Measurements from ENCODE around the gene GFI1.
"Not testable (repeated sequence)": the region's sequence is repeated elsewhere in the genome, so short reads cannot be mapped to it uniquely, and the experiment has no call there.

Gene GFI1

DNA sequence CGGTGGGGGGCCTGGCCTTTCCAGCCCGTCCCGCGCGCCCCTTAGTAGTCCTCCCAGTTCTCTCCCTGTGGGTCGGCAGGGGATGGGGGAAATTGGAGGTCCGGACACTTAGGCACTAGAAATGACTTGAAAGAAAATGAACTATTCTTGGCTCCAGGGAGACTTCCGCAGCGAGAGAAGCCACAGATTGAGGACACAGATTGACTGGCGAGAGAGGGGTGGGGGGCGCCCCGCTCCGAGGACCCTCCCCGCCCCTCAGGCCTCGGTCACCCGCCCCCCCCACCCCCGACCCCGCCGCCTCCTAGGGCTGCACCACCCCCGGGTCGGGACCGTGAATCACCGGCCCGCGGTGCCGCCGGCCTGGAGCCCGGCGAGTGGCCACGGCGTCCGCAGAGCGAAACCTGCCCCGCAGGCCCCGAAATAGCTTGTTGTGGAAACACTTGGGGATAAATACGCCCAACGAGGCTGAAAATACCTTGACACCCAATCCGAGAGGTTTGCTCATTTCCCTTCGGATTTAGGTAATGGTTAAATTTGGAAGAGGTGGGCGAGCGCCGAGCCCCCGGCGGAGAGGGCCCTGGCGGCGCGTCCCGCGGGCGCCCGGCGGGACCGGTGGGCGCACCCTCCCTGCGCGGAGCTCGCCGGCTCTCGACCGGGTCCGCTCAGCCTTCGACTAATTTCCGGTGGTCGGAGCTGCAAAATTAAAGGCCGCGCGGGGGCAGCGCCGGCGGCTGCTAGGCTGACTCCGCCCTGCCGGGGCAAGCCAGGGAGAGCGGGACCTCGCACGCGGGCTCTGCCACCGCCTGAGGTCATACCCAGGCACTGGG lies at the start of gene GFI1:
Gene GFI1, minus strand, starts transcription at position 675 of the 827 bp plus-strand sequence. CDS start 3,438 bp downstream, outside the sequence.
- peak; percentile 10 for DNase-seq

DNA sequence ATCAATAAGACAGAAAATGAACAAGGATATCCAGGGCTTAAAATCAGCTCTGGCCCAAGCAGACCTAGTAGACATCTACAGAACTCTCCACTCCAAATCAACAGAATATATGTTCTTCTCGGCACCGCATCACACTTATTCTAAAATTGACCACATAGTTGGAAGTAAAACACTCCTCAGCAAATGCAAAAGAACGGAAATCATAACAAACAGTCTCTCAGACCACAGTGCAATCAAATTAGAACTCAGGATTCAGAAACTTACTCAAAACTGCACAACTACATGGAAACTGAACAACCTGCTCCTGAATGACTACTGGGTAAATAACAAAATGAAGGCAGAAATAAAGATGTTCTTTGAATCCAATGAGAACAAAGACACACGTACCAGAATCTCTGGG lies 45.6 kb upstream of the GFI1 start:
- not testable (repeated sequence) for DNase-seq

DNA sequence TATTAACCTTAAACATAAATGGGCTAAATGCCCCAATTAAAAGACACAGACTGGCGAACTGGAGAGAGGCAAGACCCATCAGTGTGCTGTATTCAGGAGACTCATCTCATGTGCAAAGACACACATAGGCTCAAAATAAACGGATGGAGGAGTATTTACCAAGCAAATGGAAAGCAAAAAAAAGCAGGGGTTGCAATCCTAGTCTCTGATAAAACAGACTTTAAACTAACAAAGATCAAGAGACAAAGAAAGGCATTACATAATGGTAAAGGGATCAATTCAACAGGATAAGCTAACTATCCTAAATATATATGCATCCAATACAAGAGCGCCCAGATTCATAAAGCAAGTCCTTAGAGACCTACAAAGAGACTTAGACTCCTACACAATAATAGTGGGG lies 45.2 kb upstream of the GFI1 start:
- DNase-seq: not testable (repeated sequence)

DNA sequence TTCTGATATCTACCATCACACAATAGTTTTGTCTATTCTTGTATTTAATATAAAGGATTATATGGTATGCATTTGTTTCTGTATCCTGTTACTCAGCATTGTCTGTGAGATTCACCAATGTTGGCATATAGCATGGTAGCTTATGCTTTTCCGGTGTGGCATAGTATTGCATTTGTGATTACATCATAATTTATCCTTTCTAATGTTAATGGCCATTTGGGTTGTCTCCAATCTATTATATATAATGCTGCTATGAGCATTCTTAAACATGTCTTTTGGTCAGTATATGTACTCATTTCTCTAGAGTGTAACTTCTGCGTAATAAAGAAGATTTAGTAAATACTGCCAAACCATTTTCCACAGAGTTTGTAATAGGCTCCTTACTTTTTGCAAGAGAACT lies 40.9 kb upstream of the GFI1 start:
- no peak for DNase-seq

DNA sequence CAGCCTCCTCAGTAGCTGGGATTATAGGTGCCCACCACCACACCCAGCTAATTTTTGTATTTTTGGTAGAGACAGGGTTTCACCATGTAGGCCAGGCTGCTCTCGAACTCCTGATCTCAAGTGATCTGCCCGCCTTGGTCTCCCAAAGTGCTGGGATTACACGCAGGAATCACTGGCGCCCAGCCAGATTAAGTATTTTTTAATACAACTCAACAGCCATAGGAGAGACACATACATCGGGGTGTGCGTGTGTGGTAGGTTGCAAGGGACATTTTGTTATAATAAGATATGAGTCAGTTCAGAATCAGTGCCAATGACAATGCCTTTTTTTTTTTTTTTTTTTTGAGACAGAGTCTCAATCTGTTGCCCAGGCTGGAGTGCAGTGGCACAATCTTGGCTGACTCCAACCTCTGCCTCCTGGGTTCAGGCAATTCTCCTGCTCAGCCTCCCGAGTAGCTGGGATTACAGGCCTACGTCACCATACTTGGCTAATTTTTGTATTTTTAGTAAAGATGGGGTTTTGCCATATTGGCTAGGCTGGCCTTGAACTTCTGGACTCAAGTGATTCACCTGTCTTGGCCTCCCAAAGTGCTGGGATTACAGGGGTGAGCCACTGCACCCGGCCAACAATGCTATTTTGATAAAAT lies 38.3 kb upstream of the GFI1 start:
- not testable (repeated sequence) for DNase-seq

DNA sequence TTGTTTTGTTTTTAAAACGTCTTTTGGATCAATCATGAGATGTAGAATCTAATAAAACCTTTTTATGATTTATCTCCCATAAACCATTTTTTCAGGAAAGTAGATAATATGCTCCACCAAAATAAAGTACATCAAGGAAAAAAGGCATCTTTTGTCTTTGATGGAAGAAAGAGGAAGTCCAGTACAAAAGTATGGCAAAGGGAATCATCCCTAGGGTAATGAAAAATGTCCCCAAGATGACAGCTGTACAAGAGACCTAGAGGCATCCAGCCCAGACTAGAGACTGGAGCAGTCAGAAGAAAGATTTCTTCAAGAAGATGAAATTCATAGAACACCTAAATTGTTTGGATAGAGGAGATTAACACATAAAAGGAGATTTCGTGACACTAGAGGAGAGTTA lies 32.3 kb upstream of the GFI1 start:
- no peak for DNase-seq

DNA sequence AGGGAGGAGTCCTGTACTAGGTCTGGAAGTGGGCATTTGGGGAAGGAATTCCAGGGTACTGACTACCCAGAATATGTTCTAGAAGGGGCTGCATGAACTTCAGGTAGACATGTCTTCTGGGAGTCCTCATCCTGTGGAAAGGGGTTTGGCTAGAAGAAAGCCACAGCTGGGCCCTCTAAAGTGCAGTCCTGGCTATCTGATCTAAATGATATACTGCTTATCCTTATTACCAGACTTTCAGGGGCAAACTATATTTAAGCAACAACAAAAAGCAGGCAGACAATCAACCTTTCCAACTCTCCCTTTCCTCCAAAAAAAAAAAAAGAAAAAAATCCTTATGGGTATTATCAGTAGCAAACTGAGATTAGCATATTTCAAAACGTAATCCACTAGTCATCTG lies 29.8 kb upstream of the GFI1 start:
- DNase-seq: no peak

DNA sequence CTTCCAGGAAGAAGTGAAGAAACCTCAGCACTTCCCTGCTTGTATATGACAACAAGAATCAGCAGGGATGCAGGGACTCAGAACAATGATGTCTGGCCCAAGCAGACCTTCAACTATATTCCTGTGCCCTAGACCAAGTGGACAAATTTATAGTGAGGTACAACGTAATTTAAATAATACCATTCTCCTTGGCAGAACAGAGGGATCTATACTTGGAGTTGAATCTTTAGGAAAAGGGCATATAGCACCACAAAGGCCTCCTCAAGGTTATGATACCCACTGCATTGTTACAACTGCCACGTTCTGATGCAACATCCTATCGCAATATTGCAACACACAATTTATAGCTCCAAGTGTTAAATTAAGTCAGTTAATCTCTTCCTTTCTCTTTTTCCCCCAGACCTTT lies 29.1 kb upstream of the GFI1 start:
- no peak for DNase-seq

DNA sequence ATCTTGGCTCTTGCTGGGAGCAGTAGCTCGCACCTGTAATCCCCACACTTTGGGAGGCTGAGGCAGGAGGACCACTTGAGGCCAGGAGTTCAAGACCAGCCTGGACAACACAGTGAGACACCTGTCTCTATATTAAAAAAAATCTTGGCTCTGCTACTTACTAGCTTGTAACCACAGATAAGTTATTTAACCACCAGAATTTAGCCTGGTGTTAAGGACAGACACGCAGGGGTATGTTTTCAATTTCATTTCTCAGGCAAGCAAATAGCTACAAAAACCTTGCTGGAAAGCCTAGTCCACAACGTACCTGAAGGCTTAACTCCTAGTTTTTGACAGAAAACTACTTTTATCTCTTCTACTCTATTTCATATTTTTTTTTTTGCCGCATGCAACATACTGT lies 24.8 kb upstream of the GFI1 start:
- DNase-seq: no peak

DNA sequence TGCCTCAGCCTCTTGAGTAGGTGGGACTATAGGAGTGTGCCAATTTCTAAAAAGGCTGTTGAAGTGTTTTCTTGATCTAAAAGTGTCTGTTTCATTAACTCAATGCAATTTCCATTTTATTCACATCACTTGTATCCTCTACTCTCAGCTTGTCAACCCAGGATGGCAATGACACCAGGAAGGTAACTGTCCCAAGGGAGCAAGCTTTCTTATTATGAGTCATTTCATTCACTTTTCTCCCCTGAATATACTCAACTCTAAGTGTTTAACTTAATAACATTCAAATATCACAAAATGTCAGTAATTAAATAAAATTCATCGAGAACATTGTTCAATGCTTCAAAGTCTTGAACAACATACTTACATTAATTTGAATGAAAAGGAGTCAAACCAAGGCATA lies 22.9 kb upstream of the GFI1 start:
- no peak for DNase-seq

DNA sequence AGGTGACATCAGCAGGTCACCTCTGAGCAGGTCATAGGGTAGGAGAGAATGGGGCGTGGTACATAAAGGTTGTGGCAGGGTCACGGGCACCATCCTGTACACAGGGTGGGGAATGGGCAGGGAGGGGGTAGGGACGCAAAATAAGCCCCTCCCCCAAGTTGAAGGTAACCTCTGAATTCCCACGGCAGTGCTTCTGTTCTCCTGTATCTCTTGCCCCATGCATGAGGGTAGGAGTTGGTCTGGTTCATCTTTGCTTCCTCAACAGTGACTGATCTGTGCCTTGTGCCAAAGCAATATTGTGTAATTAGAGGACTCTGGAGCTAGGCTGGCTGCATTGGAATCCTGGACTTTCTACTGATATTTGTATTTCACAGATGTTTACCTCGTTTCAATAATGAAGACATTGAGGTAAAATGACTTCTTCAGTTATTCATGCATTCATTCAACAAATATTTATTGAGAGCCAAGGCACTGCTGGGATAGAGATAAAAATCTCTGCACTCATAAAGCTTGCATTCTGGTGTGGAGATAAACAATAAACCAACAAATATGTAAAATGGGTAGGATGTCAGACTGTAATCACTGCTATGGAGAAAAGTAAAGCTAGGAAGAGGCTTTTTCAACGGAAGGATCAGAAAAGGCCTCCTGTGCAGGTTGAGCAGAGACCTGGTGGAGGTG lies 18.4 kb upstream of the GFI1 start:
- DNase-seq: no peak

DNA sequence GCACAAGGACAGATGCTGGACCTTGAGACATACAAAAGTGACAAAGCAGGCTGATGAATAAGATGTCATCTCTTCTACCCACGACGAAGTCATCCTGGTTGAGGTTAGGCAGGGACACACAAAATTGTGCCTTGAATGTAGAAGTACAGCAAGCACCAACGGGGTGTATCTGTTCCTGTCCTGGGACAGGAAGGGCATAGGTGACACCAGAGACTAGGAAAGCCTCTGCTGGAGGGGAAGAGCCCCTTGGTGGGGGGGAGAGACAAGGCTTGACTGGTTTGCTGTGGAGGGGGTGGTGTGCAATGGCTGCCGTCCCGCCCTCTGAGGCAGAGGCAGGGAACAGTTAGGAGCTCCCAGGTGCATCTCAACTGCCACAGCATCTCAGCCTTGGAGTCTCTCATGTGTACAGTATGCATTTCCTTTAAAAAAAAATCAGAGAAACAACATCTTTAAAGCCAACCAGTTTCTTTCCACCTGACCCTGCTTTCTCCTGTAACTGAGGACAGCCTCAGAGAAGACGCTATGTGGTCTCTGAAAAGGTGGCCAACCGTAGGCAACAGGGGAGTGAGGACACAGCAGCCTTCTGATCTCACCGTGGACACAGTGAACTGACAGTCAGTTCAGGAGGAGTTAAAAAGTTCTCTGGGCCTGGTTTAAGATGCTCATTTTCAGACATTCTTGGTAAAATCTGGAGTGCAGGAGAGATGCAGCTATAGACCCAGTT lies 17.7 kb upstream of the GFI1 start:
- DNase-seq: no peak

DNA sequence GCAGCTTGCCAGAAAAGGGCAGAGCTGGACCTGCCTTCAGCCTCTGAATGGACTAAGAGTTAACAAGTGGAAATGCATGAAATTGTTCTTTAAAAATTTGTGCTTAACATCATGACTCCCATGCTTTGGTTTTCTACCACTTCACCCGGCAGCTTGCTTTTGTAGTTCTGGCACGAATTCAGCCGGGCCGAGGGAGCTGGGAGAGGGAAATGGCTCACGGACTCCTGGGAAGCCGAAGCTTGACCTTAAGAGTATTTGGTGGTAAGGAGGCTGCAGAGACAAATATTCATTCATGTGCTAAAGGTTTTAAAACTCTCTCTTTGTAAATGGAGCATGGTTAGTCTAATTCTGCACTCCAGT lies 17.2 kb upstream of the GFI1 start:
- DNase-seq: no peak

DNA sequence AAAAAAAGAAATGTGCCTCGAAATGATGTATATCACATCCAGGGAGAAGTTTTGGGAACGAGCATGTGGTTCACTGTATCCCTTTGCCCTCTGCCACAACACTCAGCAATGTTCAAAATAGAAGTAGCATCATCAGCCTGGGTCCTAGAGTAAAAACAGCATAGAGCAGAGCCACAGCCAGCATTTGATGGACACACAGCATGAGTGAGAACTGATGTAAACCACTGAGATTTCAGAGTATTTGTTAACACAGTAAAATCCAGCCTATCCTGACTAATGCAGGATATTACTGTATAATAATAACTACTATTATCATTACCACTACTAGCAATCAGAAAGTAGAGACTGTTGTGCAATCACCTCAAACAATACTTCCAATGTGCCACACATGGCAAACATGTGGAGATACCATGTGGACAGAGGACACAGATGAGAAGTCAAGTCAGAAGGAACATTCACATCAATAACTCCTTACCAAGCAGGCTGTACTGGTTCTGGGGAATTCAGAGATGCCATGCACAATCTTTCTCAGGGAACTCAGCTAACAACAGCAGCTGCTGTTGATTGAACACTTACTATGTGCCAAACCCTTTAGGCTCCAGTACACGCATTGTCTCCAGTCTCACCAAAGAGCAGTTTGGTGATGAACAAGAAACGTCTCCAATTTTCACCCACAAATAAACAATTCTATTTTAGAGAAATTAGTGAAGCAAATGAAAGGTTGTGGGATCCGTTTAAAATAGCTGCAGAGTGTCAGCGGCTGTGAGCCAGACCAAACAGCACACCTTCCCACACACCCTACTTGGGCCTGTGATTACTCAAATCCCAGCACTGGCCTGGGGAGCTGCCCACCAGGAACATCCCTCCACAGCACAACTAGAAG lies 16.6 kb upstream of the GFI1 start:
- no peak for DNase-seq

DNA sequence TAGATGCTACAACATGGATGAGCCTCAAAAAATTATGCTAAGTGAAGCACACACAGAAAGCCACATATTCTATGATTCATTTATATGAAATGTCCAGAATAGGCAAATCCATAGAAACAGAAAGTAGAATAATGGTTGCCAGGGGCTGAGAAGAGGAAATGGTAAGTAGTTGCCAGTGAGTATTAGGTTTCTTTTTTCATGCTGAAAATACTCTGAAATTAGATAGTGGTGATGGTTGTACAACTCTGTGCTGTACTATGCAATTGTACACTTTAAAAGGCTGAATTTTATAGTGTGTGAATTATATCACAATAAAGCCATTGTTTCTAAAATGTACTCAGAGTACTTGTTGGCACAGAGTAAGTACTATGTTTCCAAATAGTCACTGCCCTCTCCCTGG lies 15.5 kb upstream of the GFI1 start:
- no peak for DNase-seq

DNA sequence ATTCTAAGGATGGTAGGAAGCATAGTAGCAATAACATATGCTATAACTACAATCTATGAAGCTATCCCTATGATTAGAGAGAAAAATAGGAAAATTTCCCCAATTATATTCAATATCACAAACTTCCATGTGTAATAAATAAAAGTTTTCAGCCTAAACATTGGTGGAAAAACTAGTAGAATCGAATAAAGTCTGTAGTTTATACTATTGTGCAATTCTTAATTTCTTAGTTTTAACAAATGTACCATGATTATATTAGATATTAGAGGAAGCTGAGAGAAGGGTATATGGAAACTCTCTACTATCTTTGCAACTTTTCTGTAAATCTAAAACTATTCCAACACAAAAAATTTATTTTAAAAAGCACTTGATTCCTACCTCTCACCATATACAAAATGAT lies 13.8 kb upstream of the GFI1 start:
- no peak for DNase-seq

DNA sequence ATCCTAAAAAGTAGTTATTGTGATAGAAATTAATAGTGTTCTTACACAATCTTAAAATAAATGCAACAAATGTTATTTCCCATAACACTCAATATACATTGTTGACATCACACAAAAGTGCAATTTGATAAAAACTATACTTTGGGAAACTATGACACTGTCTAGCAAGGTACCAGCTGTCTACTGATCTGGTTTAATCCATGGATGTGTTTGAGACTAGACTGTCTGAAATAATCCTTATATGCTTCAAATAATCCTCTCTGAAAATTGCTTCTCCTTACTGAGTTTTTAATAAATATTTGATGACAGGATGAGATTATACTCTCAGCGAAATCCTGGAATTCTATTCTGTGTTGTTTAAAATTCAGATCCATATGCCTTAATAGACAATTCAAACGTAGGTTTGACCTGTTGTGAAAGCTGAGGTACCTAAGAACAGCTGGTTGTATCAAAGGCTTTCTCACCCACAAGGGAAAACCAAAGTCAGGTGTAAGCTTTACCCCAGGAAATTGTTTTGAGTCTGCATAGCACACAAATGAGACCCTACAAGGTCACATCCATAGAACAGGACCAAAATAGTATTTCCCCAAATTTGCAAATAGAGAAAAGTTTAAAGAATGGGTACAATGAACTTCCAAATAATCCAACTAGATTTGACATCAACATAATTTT lies 8.8 kb upstream of the GFI1 start:
- DNase-seq: no peak

DNA sequence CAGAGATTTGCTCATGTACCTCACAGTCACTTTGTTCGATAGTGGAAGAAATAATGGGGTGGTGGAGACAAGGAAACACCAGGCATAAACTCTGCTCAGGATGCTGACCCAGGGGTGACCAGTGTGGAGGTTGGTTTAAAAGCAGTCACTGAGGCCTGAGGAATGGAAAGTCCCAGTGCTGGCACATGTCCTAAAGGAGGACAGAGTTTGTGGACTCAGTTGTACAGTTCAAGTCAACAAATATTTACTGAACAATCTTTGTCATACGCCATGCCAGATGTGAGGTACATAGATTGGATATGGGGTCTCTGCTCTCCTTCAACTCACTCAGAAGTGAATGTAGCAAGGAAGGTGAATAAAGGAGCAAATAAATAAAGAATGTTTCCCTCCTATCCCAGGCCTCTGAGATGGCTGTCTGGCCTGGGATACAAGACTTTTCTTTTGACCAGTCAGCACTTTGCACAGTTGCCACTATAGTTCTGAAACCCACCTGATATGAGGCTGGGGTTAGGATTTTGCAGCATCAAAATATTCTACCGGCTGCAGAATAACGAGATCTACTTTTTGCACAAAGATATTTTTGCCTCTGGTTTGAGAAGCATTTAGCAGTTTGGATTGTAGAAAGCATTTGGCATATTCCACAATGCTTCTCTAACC lies 7.9 kb upstream of the GFI1 start:
- no peak for DNase-seq

DNA sequence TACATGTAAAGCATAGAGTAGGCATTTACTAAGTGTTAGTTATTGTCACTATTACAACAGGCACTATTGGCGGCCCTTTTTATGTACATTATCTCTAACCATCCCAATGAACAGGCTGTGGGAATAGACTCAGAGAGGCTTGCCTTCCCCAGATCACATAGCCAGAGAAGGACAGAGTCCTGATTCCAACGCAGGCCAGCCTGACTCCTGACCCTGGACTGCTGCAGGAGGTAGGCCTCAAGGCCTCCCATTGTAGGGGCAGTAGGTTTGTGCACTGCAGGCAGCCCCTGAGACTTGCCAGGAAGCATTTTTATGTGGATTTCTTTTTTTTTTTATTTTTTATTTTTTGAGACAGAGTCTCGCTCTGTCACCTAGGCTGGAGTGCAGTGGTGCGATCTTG lies 6.4 kb upstream of the GFI1 start:
- DNase-seq: no peak

DNA sequence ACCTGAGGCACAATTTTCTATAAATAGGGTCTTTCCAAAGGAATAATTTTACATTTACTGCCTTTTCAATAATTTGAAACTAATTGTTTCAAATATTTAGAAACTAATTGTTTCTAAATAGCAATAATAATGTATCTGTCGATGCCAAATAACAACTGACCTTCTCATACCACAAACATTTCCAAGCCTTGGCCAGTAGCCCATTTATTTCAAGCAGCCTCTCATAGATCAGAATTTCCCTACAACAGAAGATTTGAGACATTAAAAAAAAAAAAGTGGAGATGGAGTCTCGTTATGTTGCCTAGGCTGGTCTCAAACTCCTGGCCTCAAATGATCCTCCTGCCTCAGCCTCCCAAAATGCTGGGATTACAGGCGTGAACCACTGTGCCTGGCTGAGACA lies 2.1 kb upstream of the GFI1 start:
- no peak for DNase-seq

DNA sequence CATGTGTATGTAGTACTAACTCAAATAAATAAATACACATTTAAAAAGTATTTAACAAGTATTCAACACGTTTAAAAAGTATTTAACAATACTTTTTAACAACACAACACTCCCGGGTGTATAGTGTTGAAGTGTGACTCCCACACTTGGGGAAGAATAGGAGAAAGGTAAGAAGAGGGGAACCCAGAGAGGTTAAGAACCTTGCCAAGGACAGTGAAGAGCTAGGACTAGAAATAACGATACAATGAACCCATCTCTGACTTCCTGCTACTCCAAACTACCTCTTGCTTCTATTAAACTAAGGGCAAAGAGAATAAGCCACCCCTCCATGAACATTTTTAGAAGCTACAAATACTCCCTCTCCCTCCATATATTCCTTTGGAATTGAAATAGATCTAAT lies 1.7 kb upstream of the GFI1 start:
- DNase-seq: no peak
